T-cell (primary cell): Measurements from ENCODE around the gene OPRL1. TPM values are rescaled to one million over a fixed set of nuclear protein-coding genes. Genes with fewer than 3 reads are reported as not detected.

Experiments
- ATAC-seq, 4 experiments: fragments of 200-7000 bp in 3 of 4; fragments of 150-1000 bp in 1 of 4; cut with Tn5 transposase; replicated peaks in 1 of 4; 1 replicate in 3 of 4; 2 replicates in 1 of 4; pipeline ENCODE4 v1.10.0; 2021; ENCODE audit warnings: moderate library complexity in 3 of 4, mild to moderate bottlenecking in 2 of 4, moderate number of reproducible peaks in 1 of 4
- CTCF ChIA-PET, 2 donors: fragments of 300-600 bp; sonication (Branson Sonifier 250); formaldehyde crosslinking; loops; one replicate each; lab custom pipeline; 2022; ENCODE audit warnings: antibody characterized with exemption in 2 of 2; lab: Charles Lee
- POLR2A ChIA-PET, 2 donors: fragments of 300-600 bp; sonication (Branson Sonifier 250); formaldehyde crosslinking; loops; one replicate each; lab custom pipeline; 2022; ENCODE audit warnings: antibody characterized with exemption in 2 of 2; lab: Charles Lee
- DNase-seq, 35 experiments: peaks; one replicate each; pipeline versions ENCODE4 v3.0.0 to v3.0.0-alpha.2; 2013 to 2023
- H3K27ac ChIP-seq: one replicate; pipeline ENCODE4 v1.5.1; 2013; ENCODE audit warnings: low read length
- H3K27me3 ChIP-seq, 2 experiments: replicated peaks in 1 of 2; 1 replicate in 1 of 2; 2 replicates in 1 of 2; pipeline versions ENCODE4 v1.6.1 to v1.7.0; 2013; ENCODE audit warnings: low read length in 1 of 2, mixed read lengths in 1 of 2; ENCODE audit not compliant: control insufficient read depth in 2 of 2, insufficient read depth in 2 of 2; ENCODE audit errors: extremely low read depth in 1 of 2
- H3K36me3 ChIP-seq, 2 donors: 1 replicate in 1 of 2; 2 replicates in 1 of 2; pipeline versions ENCODE4 v1.6.1 to v1.7.0; 2013; ENCODE audit warnings: low read length in 1 of 2; ENCODE audit not compliant: control insufficient read depth in 2 of 2, insufficient read depth in 1 of 2; ENCODE audit errors: extremely low read depth in 1 of 2
- H3K4me1 ChIP-seq, 2 experiments: 1 replicate in 1 of 2; 2 replicates in 1 of 2; pipeline versions ENCODE4 v1.6.1 to v1.7.0; 2013; ENCODE audit warnings: low read length in 2 of 2, mixed read lengths in 1 of 2; ENCODE audit not compliant: insufficient read depth in 2 of 2, control insufficient read depth in 1 of 2; ENCODE audit errors: extremely low read depth in 1 of 2
- H3K4me3 ChIP-seq, 2 donors: 1 replicate in 1 of 2; 2 replicates in 1 of 2; pipeline versions ENCODE4 v1.5.1 to v1.7.0; 2013; ENCODE audit warnings: mild to moderate bottlenecking in 2 of 2, low read length in 1 of 2, moderate library complexity in 1 of 2; ENCODE audit not compliant: control insufficient read depth in 1 of 2; ENCODE audit errors: extremely low read depth in 1 of 2
- H3K9me3 ChIP-seq: 2 replicates; pipeline ENCODE4 v1.7.0; 2013
- H3K27ac Mint-ChIP-seq, 2 donors: one replicate each; pipeline ENCODE4 v1.8.0; 2020 to 2021; ENCODE audit warnings: mild to moderate bottlenecking in 2 of 2, mixed read lengths in 2 of 2
- H3K27me3 Mint-ChIP-seq, 2 donors: one replicate each; pipeline ENCODE4 v1.8.0; 2021 to 2022; ENCODE audit warnings: mixed read lengths in 2 of 2
- H3K36me3 Mint-ChIP-seq: one replicate; pipeline ENCODE4 v1.8.0; 2021; ENCODE audit warnings: mixed read lengths
- H3K4me1 Mint-ChIP-seq, 3 donors: one replicate each; pipeline ENCODE4 v1.8.0; 2020 to 2022; ENCODE audit warnings: mixed read lengths in 3 of 3, mild to moderate bottlenecking in 1 of 3
- H3K4me3 Mint-ChIP-seq, 3 donors: one replicate each; pipeline ENCODE4 v1.8.0; 2020 to 2022; ENCODE audit warnings: mild to moderate bottlenecking in 3 of 3, mixed read lengths in 3 of 3, moderate library complexity in 3 of 3
- H3K9me3 Mint-ChIP-seq, 3 donors: one replicate each; pipeline ENCODE4 v1.8.0; 2020 to 2022; ENCODE audit warnings: mixed read lengths in 3 of 3
- WGBS: methylation state at CpG from one replicate; pipeline ENCODE4 v1.1.5; 2013; ENCODE audit warnings: missing lambda C conversion rate; ENCODE audit not compliant: insufficient coverage; 5-methylcytosine and 5-hydroxymethylcytosine counted together
- total RNA-seq, 35 experiments: library from RNA in 6 of 35; stranded (reverse) in 6 of 35; fragments of 120-200 nt in 1 of 35; gene quantifications; one replicate each; pipeline versions ENCODE4 v1.2.1 to v1.2.4 and lab custom pipeline; 2013 to 2026

The OPRL1 gene
- total RNA-seq, 5 donors from 2014 or later (not counting 1 experiment from before 2014, with no cell fraction given): 1.1 to 1.9 (median 1.5) TPM

DNA sequence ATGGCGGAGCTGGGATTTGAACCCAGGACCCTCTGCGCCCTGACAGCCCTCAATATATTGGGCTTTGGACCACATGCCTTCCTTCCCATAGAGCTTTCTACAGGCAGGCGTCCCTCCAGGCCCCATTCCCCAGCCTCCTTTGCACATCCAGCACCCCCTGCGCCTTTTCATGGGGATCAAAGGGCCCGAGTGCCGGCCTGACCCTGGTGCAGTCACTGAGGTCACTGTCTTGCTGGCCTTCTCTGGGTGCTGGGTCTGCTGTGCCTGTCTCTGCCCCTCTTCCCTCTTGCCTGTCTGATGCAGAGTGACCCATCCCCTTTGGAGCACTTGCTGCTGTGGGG lies 1.7 kb downstream of the OPRL1 start:
- peak overlapping the region; percentile 29 to 79 (median 41) for H3K4me3 Mint-ChIP-seq
- 97% methylated on average over 4 of the region's 6 CpGs for WGBS
- peaks cover 0 to 6% of the 10 kb centered on the region in 2 donors for H3K27me3 Mint-ChIP-seq
- ChIA-PET POLR2A (no interaction called here), CTCF (no interaction called here)
- H3K27me3 ChIP-seq: peaks cover 0 to 23% of the 10 kb centered on the region in 2 experiments
- H3K9me3 Mint-ChIP-seq: no peaks in the 10 kb centered on the region
- peaks cover 26 to 71% of the 10 kb centered on the region in 2 experiments for H3K4me1 ChIP-seq
- peak overlapping the region; percentile 19 to 86 for H3K27ac Mint-ChIP-seq
- H3K36me3 Mint-ChIP-seq: no peaks in the 10 kb centered on the region
- DNase-seq (no peak), ATAC-seq (no peak)
- H3K4me1 Mint-ChIP-seq: peaks cover 42 to 46% (median 44%) of the 10 kb centered on the region in 3 donors
- no peaks in the 10 kb centered on the region for H3K9me3 ChIP-seq
- H3K4me3 ChIP-seq: no peak overlapping the region
- H3K27ac ChIP-seq: no peak overlapping the region
- H3K36me3 ChIP-seq: peaks cover 0 to 1% of the 10 kb centered on the region in 2 donors

DNA sequence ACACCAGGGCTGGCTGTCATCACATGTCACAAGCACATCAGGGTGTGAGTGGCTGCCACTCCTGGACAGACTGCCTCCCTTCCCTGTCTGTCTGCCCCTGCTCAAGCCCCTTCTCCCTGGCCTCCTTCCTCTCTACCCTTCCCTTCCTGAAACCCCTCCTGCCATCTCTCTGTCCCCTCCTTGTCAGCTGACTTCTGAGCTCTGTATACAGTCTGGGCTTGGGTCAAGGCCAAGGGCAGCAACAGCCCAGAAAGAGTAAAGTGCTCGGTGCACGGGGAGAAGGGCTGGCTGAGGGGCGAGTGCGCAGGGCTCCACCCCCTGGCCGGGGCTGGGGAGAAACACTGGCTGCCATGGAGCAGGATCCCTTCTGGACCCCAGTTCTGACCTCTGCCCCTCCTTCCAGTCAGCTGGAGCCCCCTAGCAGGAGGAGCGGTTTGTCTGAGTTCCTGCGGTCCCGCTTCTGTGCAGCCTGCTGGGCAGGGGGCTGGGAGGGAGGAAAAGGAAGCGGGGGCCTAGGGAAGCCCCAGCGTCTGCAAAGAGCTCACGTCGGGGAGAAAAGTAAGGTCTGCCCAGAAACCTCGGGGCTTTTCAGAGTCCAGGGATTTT lies 2.3 kb downstream of the OPRL1 start:
- POLR2A ChIA-PET: no interaction called here
- Mint-ChIP-seq H3K4me3 (peak overlapping the region; percentile 39 to 79 (median 49)), H3K4me1 (peaks cover 38 to 44% (median 41%) of the 10 kb centered on the region in 3 donors), H3K27ac (peak overlapping the region; percentile 19 to 86), H3K27me3 (peaks cover 0 to 6% of the 10 kb centered on the region in 2 donors), H3K9me3 (no peaks in the 10 kb centered on the region), H3K36me3 (no peaks in the 10 kb centered on the region)
- 23% methylated on average over 12 of the region's 13 CpGs for WGBS
- CTCF ChIA-PET: interaction anchor here (0.6 to 1.6 kb wide), 4 partner anchors 37 to 663 kb away, joined by 3 to 5 read pairs (median 3); partner anchors contain the start of gene LIME1 (in 1 of the 2)
- Histone ChIP-seq H3K27ac (no peak overlapping the region), H3K9me3 (no peaks in the 10 kb centered on the region), H3K27me3 (peaks cover 0 to 23% of the 10 kb centered on the region in 2 experiments), H3K4me3 (no peak overlapping the region), H3K4me1 (peaks cover 22 to 65% of the 10 kb centered on the region in 2 experiments), H3K36me3 (no peaks in the 10 kb centered on the region)
- ATAC-seq (no peak), DNase-seq (peak in 1 of 35 experiments; percentile 30)

DNA sequence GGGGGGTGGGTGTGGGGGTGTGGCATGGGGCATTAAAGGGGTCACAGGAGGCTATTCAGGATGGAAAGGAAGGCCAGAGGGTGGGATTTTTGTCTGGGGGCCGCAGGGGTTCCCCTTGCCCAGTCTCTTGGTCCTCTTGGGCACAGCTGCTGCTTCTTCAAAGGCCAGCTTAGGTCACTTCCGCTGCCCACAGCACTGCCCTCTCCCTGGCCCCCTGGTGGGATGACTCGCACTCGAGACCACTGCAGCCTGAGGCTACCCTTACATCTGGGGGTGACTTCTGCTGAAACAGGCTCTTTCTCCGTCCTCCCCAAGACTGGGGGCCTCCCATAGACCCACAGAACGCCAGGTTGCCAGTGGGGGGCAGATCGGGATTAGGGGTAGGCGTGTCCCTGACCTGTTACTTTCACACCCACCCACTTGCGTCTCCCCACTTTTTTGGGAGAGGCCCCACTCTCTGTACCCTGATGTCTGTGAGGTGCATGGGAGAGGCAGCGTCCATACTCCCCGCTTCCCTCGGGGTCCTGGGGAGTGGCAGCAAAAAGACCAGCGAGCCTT lies 3.0 kb downstream of the OPRL1 start:
- Mint-ChIP-seq H3K27ac (peak overlapping the region in 1 of 2 donors; percentile 23), H3K4me3 (peak overlapping the region; percentile 65 to 79 (median 70)), H3K36me3 (no peaks in the 10 kb centered on the region), H3K27me3 (peaks cover 0 to 6% of the 10 kb centered on the region in 2 donors), H3K4me1 (peaks cover 32 to 39% (median 36%) of the 10 kb centered on the region in 3 donors), H3K9me3 (peaks cover 0 to 2% (median 0%) of the 10 kb centered on the region in 3 donors)
- ChIA-PET POLR2A (no interaction called here), CTCF (interaction anchor here (0.5 to 1.6 kb wide), 5 partner anchors 44 to 1961 kb away, joined by 3 to 5 read pairs (median 3); partner anchors contain the start of genes LIME1 (in 1 of the 2) and LSM14B (in 1 of the 2))
- DNase-seq (no peak), ATAC-seq (no peak)
- Histone ChIP-seq H3K4me1 (peaks cover 20 to 58% of the 10 kb centered on the region in 2 experiments), H3K4me3 (peak overlapping the region; percentile 35 to 68), H3K27me3 (peaks cover 0 to 23% of the 10 kb centered on the region in 2 experiments), H3K27ac (no peak overlapping the region), H3K9me3 (no peaks in the 10 kb centered on the region), H3K36me3 (no peaks in the 10 kb centered on the region)
- 40% methylated on average over 2 of the region's 13 CpGs for WGBS

DNA sequence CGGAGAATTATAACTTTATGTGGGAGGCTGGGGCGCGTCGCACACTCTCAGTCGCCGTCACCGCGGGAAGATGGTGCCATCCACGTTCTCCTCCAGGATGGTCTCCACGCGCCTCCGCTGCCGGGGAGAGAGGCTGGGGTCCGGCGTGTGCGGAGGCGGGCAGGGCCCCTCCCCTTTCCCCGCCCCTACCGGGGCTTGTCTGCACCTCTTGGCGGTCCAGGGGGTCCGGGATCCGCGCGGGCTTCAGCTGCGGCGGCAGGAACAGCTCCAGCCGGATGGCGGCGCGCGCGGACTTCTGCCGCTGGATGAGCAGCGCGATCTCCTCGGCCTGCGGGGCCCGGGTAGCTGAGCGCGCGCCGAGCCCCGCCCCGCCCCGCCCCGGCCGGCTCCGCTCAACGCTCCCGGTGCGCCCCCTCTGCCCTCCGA lies 3.5 kb downstream of the OPRL1 start:
- Mint-ChIP-seq H3K4me3 (peak overlapping the region; percentile 65 to 79 (median 70)), H3K27ac (peak overlapping the region in 1 of 2 donors; percentile 23), H3K36me3 (no peaks in the 10 kb centered on the region), H3K9me3 (peaks cover 0 to 2% (median 0%) of the 10 kb centered on the region in 3 donors), H3K4me1 (peaks cover 31 to 39% (median 34%) of the 10 kb centered on the region in 3 donors), H3K27me3 (peaks cover 0 to 8% of the 10 kb centered on the region in 2 donors)
- H3K27me3 ChIP-seq: peaks cover 0 to 23% of the 10 kb centered on the region in 2 experiments
- ATAC-seq: peak; percentile 46 to 62 (median 60)
- no peaks in the 10 kb centered on the region for H3K36me3 ChIP-seq
- H3K4me3 ChIP-seq: peak overlapping the region; percentile 35 to 68
- no peak overlapping the region for H3K27ac ChIP-seq
- CTCF ChIA-PET: interaction anchor here in 1 of 2 donors (0.5 to 1.6 kb wide), 4 partner anchors 44 to 1961 kb away, joined by 3 to 5 read pairs (median 3); partner anchors contain the start of genes LIME1 and LSM14B
- peak in 34 of 35 experiments; percentile 27 to 81 (median 50) for DNase-seq
- WGBS: 0% methylated on average over 47 of the region's 52 CpGs
- no peaks in the 10 kb centered on the region for H3K9me3 ChIP-seq
- H3K4me1 ChIP-seq: peaks cover 20 to 53% of the 10 kb centered on the region in 2 experiments
- POLR2A ChIA-PET: no interaction called here

DNA sequence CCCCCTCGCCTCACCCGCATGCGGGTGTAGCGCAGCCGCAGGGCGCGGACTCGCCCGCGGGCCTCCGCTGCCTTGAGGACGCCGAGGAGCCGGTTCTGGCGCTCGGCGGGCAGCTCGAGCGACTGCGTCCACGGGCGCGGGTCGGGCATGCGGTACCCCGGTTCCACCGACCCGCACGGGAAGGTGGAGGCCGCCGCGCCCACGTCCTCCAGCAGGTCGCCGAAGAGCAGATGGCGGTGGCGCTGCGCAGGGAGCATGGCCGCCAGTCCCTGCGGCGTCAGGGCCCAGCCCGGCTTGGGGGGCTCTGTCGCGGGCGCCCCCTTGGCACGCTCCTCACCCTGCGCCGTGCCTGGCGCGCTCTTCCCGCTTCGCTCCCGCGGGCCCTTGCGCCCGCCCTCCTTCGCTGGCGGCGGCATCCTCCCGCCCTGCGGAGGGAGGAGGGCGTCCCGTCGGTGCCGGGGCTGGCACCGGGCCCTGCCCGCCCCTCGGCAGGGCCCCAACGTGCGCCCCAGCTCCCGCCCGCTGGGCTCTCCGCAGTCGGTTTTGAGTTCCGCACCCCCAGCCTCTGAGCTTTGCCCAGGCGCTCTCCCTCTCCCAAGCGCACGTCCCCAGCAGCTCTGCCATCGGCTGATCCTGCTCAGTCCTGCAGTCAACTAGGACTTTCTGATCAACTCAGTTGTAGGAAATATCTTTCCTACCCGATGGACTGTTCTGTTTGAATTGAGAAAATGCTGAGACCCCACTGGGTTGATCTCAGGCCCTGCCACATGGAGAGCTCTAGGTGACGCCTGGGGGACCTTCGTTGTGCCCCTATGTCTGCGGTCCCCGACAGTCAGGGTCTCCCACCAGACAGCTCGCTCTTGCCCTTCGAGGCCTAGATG lies 4.2 kb downstream of the OPRL1 start, which contains the start of gene LKAAEAR1:
LKAAEAR1 (minus strand) TSS at position 595 of the 881 bp plus-strand sequence; CDS start at position 416, 179 bp downstream.
- DNase-seq (peak in 1 of 35 experiments; percentile 29), ATAC-seq (peak in 3 of 4 experiments; percentile 3 to 7 (median 4))
- no peak within 1 kb of the TSS for H3K27ac ChIP-seq
- peaks cover 0 to 30% of the 10 kb centered on the region in 2 experiments for H3K27me3 ChIP-seq
- H3K4me1 ChIP-seq: peaks cover 20 to 46% of the 10 kb centered on the region in 2 experiments
- H3K27ac Mint-ChIP-seq: peak within 1 kb of the TSS in 1 of 2 donors; percentile 75
- H3K9me3 Mint-ChIP-seq: peaks cover 0 to 2% (median 0%) of the 10 kb centered on the region in 3 donors
- CTCF ChIA-PET: interaction anchor here in 1 of 2 donors (1.6 kb wide), 2 partner anchors 45 to 348 kb away, joined by 3 read pairs; partner anchors contain the start of gene LIME1
- peak within 1 kb of the TSS; percentile 35 to 71 for H3K4me3 ChIP-seq
- POLR2A ChIA-PET: no interaction called here
- H3K36me3 ChIP-seq: no peaks in the 10 kb centered on the region
- peak within 1 kb of the TSS; percentile 78 to 88 (median 84) for H3K4me3 Mint-ChIP-seq
- peaks cover 0 to 8% of the 10 kb centered on the region in 2 donors for H3K27me3 Mint-ChIP-seq
- no peaks in the 10 kb centered on the region for H3K9me3 ChIP-seq
- no peaks in the 10 kb centered on the region for H3K36me3 Mint-ChIP-seq
- H3K4me1 Mint-ChIP-seq: peaks cover 29 to 39% (median 32%) of the 10 kb centered on the region in 3 donors
- 2% methylated on average over 79 of the region's 86 CpGs for WGBS
